Measurements from ENCODE around the gene GGCX.
"Not testable (repeated sequence)": the region's sequence is repeated elsewhere in the genome, so short reads cannot be mapped to it uniquely, and the experiment has no call there.

GGCX gene

GRCh38 chr2:85605406-85606115 lies 44.3 kb upstream of the GGCX start:
- no peaks in the 10 kb centered on the region for H3K9me2 ChIP-seq (ENCODE audit: low read depth, low read length)
- no peaks in the 10 kb centered on the region for H3F3A ChIP-seq (ENCODE audit: insufficient read depth, low read length)
- H2AFZ ChIP-seq (ENCODE audit: low read length): no peak overlapping the region
- H3K9me3 ChIP-seq (ENCODE audit: low read length): no peaks in the 10 kb centered on the region
- H3K36me3 ChIP-seq (ENCODE audit: insufficient read depth, low read length): peaks cover 30% of the 10 kb centered on the region
- H3K4me2 ChIP-seq (ENCODE audit: low read length): no peak overlapping the region
- no peak overlapping the region for H3K4me3 ChIP-seq (ENCODE audit: low read depth, low read length, poor library complexity, severe bottlenecking)
- no peaks in the 10 kb centered on the region for H4K20me1 ChIP-seq (ENCODE audit: insufficient read depth, low read length)
- H3K27me3 ChIP-seq (ENCODE audit: insufficient read depth, low read length): no peaks in the 10 kb centered on the region
- no peak overlapping the region for H3K27ac ChIP-seq (ENCODE audit: low read depth, low read length, poor library complexity, severe bottlenecking)
- TF ChIP-seq CTCF (IDR thresholded peaks at IDR 0.05; ENCODE audit: low read length) (no peak), EZH2 (IDR thresholded peaks at IDR 0.05; ENCODE audit: borderline replicate concordance, low read length) (no peak)
- H3K79me2 ChIP-seq (ENCODE audit: insufficient read depth, low read length): no peaks in the 10 kb centered on the region
- no peak overlapping the region for H3K9ac ChIP-seq (ENCODE audit: low read length)
- peaks cover 17% of the 10 kb centered on the region for H3K4me1 ChIP-seq (ENCODE audit: insufficient read depth, low read length, severe bottlenecking)

GRCh38 chr2:85604568-85605339 lies 43.5 kb upstream of the GGCX start:
- no peak for TF ChIP-seq EZH2 (IDR thresholded peaks at IDR 0.05; ENCODE audit: borderline replicate concordance, low read length)
- TF ChIP-seq CTCF (IDR thresholded peaks at IDR 0.05; ENCODE audit: low read length): no peak
- no peak overlapping the region for H3K4me2 ChIP-seq (ENCODE audit: low read length)
- peaks cover 30% of the 10 kb centered on the region for H3K36me3 ChIP-seq (ENCODE audit: insufficient read depth, low read length)
- H3K27ac ChIP-seq (ENCODE audit: low read depth, low read length, poor library complexity, severe bottlenecking): no peak overlapping the region
- no peaks in the 10 kb centered on the region for H3F3A ChIP-seq (ENCODE audit: insufficient read depth, low read length)
- H3K4me1 ChIP-seq (ENCODE audit: insufficient read depth, low read length, severe bottlenecking): peaks cover 11% of the 10 kb centered on the region
- no peak overlapping the region for H3K4me3 ChIP-seq (ENCODE audit: low read depth, low read length, poor library complexity, severe bottlenecking)
- H2AFZ ChIP-seq (ENCODE audit: low read length): no peak overlapping the region
- no peaks in the 10 kb centered on the region for H4K20me1 ChIP-seq (ENCODE audit: insufficient read depth, low read length)
- no peaks in the 10 kb centered on the region for H3K27me3 ChIP-seq (ENCODE audit: insufficient read depth, low read length)
- H3K79me2 ChIP-seq (ENCODE audit: insufficient read depth, low read length): no peaks in the 10 kb centered on the region
- H3K9me2 ChIP-seq (ENCODE audit: low read depth, low read length): no peaks in the 10 kb centered on the region
- H3K9ac ChIP-seq (ENCODE audit: low read length): no peak overlapping the region
- no peaks in the 10 kb centered on the region for H3K9me3 ChIP-seq (ENCODE audit: low read length)

DNA sequence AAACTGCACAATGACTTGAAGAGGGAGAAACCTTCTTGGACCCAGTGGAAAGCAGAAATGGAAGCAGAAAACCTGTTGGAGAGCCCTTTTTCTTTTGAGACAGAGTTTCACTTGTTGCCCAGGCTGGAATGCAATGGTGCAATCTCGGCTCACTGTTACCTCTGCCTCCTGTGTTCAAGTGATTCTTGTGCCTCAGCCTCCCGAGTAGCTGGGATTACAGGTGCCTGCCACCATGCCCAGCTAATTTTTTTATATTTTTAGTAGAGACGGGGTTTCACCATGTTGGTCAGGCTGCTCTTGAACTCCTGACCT lies 42.8 kb upstream of the GGCX start:
- H3K4me3 ChIP-seq (ENCODE audit: low read depth, low read length, poor library complexity, severe bottlenecking); H3K9me3 ChIP-seq (ENCODE audit: low read length); H3K4me2 ChIP-seq (ENCODE audit: low read length); H3F3A ChIP-seq (ENCODE audit: insufficient read depth, low read length); H3K27ac ChIP-seq (ENCODE audit: low read depth, low read length, poor library complexity, severe bottlenecking); H3K27me3 ChIP-seq (ENCODE audit: insufficient read depth, low read length); H3K79me2 ChIP-seq (ENCODE audit: insufficient read depth, low read length); H3K9me2 ChIP-seq (ENCODE audit: low read depth, low read length); H4K20me1 ChIP-seq (ENCODE audit: insufficient read depth, low read length); H2AFZ ChIP-seq (ENCODE audit: low read length); H3K9ac ChIP-seq (ENCODE audit: low read length): not testable (repeated sequence)
- peaks cover 11% of the 10 kb centered on the region for H3K4me1 ChIP-seq (ENCODE audit: insufficient read depth, low read length, severe bottlenecking)
- H3K36me3 ChIP-seq (ENCODE audit: insufficient read depth, low read length): peaks cover 26% of the 10 kb centered on the region
